SK-N-MC (cell line): ENCODE measurements around the gene SIK2.

Experiments
- DNase-seq: peaks from one replicate; pipeline ENCODE4 v3.0.0-alpha.2; 2011; ENCODE audit warnings: low read depth, low spot score
- H3K27ac ChIP-seq: fragments of 200-600 bp; sonication (generic); 2 replicates; pipeline ENCODE4 v1.5.1; 2016; ENCODE audit warnings: mixed run types
- H3K36me3 ChIP-seq: fragments of 200-600 bp; sonication (generic); 2 replicates; pipeline ENCODE4 v1.6.1; 2017; ENCODE audit warnings: antibody characterized with exemption, low read length, mixed read lengths; ENCODE audit not compliant: insufficient read depth
- H3K4me3 ChIP-seq: fragments of 200-600 bp; sonication (generic); 2 replicates; pipeline ENCODE4 v1.5.1; 2016
- H3K9ac ChIP-seq: fragments of 200-600 bp; sonication (generic); 2 replicates; pipeline ENCODE4 v1.8.0; 2017; ENCODE audit warnings: mixed run types, mixed read lengths; ENCODE audit not compliant: insufficient read length
- H3K9me3 ChIP-seq: fragments of 200-600 bp; sonication (generic); 2 replicates; pipeline ENCODE4 v1.6.1; 2017; ENCODE audit warnings: low read depth, mild to moderate bottlenecking, antibody characterized with exemption, low read length, moderate library complexity, mixed read lengths
- EZH2 ChIP-seq: fragments of 200-600 bp; sonication (generic); IDR thresholded peaks from one replicate; pipeline ENCODE4 v1.6.1; 2017; ENCODE audit warnings: antibody characterized with exemption
- FOXP2 ChIP-seq: optimal IDR thresholded peaks from 2 replicates; pipeline ENCODE3; 2011; ENCODE audit warnings: mild to moderate bottlenecking, moderate library complexity; ENCODE audit not compliant: insufficient read depth; ENCODE audit errors: extremely low read length, control extremely low read depth
- POLR2AphosphoS5 ChIP-seq: IDR thresholded peaks from 2 replicates; pipeline ENCODE4 v1.6.1; 2012; ENCODE audit warnings: mild to moderate bottlenecking, low read depth, low read length, borderline replicate concordance

SIK2 gene

DNA sequence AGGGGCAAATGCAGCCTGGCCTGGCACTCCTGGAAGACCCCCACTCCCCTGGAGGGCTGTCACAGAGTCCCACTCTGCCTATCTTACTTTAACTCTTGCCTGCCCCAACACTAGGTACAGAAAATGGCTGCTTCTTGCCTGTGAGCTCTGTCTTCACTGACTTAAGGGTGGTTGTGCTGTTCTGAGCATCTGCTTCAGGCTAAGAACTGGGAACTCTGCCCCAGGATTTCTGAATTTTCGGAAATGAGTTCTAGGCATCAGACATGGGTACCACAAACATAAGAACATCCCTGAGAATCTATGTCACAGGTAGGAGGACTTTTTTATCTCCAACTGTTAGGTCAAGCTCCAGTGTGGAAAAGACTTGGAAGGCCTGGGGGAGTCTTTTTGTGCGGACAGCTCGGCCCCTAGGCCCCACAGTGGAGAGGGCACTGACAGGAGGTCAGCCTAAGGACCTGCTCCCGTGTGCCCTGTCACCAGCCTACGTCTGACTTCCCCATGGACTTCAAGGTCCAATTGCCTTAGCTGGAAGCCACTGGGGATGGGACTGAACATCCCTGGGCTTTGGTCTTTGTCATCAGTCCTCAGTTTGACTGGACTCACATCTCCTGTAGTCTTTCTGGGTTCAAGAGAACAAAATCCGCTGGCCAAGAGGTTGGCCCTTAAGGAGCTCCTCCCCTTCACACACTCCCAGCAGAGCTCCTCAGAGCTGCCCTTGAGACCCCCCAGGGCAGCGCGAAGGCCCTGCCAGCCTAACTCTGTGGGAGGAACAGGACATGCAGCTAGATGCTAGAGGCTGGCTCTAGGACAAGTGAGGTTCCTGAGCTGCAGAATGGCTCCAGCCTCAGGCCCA lies 132.1 kb downstream of the SIK2 start:
- H3K4me3 ChIP-seq: no peak overlapping the region
- no peak overlapping the region for H3K9ac ChIP-seq
- 0 out of 2 replicates have a peak, but pooled peaks cover 4% of the 10 kb centered on the region for H3K36me3 ChIP-seq
- no peak for DNase-seq
- no peak for TF ChIP-seq POLR2AphosphoS5
- no peak for TF ChIP-seq EZH2
- no peak for TF ChIP-seq FOXP2
- no peak overlapping the region for H3K27ac ChIP-seq
- no peaks in the 10 kb centered on the region for H3K9me3 ChIP-seq

- H3K9me3 ChIP-seq: no peaks in the 10 kb centered on the region
- H3K36me3 ChIP-seq: 0 out of 2 replicates have a peak, but pooled peaks cover 4% of the 10 kb centered on the region
- DNase-seq: no peak
- no peak for TF ChIP-seq FOXP2
- TF ChIP-seq POLR2AphosphoS5: no peak
- TF ChIP-seq EZH2: no peak
- H3K27ac ChIP-seq: no peak overlapping the region
- H3K4me3 ChIP-seq: no peak overlapping the region
- H3K9ac ChIP-seq: no peak overlapping the region
Measured at GRCh38 chr11:111734954-111735261, 132.7 kb downstream of the SIK2 start.

DNA sequence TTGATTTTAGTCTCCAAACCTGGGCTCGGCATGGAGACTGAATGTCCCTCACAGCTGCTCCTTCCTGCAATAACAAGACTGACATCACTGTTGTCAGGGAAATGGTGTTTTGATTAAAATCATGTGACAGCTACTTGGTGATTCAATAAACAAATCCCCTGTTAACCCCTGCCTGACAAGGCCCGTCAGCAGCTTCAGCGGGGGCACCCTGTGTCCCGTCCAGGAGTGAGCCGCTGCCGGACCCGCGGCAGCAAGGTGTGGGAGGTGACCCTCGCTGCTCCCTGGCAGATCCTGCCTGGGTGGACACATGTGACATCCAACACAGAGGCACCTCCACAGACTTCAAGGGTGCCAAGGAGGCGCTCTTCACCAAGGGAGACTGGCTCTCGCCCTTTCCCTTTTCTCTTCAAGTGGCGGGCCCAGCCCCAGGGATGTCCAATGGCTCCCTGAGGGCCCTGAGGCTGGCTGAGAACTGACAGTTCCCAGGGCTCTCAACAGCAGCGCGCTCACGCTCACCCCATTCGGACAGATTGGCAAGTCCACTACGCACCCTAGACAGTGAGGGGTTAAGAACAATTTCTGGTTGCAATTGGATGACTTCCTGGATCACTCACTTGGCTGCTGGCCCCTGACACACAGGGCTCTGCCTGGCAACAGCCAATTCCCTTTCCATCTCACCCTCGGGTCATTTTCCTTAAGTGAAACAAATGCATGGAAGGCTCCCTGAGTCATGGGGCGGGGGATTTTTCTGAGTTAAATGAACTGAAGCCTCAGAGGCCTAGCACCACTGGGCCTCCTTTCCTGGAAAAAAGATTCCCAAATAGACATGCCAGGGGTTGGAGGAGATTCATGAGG lies 133.2 kb downstream of the SIK2 start:
- Histone ChIP-seq H3K9ac (no peak overlapping the region), H3K27ac (0 out of 2 replicates have a peak overlapping the region, but pooled peaks have one; percentile 31), H3K9me3 (no peaks in the 10 kb centered on the region), H3K36me3 (peaks cover 5% of the 10 kb centered on the region; the same call in 1 of the 2 replicates), H3K4me3 (no peak overlapping the region)
- TF ChIP-seq FOXP2: no peak
- TF ChIP-seq POLR2AphosphoS5: no peak
- no peak for TF ChIP-seq EZH2
- no peak for DNase-seq

DNA sequence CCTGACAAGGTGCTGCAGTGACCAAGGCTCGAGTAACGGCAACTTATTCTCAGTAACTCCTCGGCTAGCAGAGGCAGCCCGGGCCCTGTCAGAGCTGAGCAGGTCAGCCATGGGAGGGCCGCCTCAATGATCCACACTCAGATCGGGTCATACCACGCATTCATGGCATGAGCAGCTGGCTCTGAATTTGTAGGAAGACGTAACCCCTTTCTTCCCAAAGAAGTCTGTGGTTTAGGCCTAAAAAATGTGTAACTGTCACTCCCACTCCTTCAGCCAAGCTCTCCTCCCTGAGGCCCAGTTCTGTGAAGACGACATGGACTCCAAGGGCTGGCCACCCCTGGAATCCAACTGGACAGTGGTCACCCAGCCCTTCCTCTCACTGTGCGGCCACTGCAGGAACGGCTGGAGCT lies 133.9 kb downstream of the SIK2 start:
- Histone ChIP-seq H3K4me3 (no peak overlapping the region), H3K9ac (no peak overlapping the region)
- DNase-seq: no peak

DNA sequence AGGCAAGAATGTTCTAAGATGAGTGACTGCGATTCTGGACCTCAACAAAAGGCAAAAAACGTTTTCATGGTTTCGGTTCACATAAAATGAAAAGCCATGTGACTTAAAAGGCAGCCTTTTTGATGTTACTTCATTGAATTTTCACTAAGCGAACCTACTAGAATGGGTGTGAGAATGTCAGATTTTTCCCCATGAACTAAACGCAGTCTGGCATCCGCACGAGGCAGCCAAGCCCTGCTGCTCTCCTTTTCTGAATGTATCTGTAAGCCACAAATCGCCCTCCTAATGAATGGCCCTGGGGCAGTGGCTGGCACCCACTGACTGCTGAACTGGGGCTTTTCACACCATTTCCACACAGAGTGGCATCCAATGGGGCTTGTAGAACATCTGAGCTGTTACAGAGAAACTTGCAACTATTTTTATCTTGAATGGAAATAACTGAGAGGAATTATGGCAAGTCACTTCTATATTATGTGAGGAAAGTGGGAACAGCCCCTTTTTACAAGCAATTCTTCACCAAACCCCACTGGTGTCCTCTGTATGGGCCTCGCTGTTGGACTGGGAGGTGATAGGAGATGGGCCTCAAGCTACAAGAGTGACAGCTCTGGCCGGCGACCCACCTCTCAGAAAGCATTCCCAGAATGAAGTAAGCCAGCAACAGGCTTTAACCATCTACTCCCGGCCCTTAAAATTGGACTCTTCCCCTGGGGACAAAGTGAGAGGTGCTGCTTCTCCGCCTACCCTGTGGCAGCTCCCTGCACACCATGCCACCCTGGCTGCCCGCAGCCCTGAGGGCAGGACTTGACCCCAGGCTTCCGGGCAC lies 134.6 kb downstream of the SIK2 start:
- no peaks in the 10 kb centered on the region for H3K9me3 ChIP-seq
- no peak overlapping the region for H3K27ac ChIP-seq
- DNase-seq: no peak
- no peak overlapping the region for H3K9ac ChIP-seq
- no peak for TF ChIP-seq FOXP2
- TF ChIP-seq POLR2AphosphoS5: no peak
- TF ChIP-seq EZH2: no peak
- peaks cover 18% of the 10 kb centered on the region for H3K36me3 ChIP-seq
- no peak overlapping the region for H3K4me3 ChIP-seq

More for the DNA sequence above, 133.9 kb downstream of the SIK2 start:
- 0 out of 2 replicates have a peak overlapping the region, but pooled peaks have one; percentile 31 for H3K27ac ChIP-seq
- no peaks in the 10 kb centered on the region for H3K9me3 ChIP-seq
- no peak for TF ChIP-seq FOXP2
- no peak for TF ChIP-seq POLR2AphosphoS5
- no peak for TF ChIP-seq EZH2
- H3K36me3 ChIP-seq: peaks cover 12% of the 10 kb centered on the region

GRCh38 chr11:111737444-111738210 lies 135.4 kb downstream of the SIK2 start:
- Histone ChIP-seq H3K36me3 (peaks cover 24% of the 10 kb centered on the region), H3K9ac (no peak overlapping the region), H3K4me3 (no peak overlapping the region), H3K27ac (no peak overlapping the region), H3K9me3 (no peaks in the 10 kb centered on the region)
- TF ChIP-seq POLR2AphosphoS5 (no peak), FOXP2 (no peak), EZH2 (no peak)
- DNase-seq: no peak

DNA sequence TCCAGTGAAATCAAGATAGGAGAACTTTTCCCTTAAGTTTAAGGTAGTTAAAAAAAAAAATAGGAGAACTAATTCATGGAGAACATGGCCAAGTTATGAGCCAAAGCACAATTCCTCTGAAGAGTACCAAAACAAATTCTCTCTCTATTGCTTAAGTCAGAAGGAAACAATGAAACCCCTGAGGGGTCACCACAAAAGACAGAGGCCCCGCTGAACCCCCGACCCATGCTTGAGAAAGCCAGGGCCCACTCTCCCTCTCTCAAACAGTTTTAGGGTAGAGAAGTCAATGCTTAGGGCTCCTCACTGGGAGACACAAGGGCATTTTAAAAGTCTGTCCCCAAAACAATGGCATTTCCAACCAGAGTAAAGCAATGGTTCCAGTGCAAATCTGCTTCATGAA lies 137.1 kb downstream of the SIK2 start:
- Histone ChIP-seq H3K4me3 (no peak overlapping the region), H3K9ac (no peak overlapping the region), H3K36me3 (peaks cover 39% of the 10 kb centered on the region), H3K27ac (no peak overlapping the region), H3K9me3 (no peaks in the 10 kb centered on the region)
- TF ChIP-seq EZH2 (no peak), FOXP2 (no peak), POLR2AphosphoS5 (no peak)
- DNase-seq: no peak

DNA sequence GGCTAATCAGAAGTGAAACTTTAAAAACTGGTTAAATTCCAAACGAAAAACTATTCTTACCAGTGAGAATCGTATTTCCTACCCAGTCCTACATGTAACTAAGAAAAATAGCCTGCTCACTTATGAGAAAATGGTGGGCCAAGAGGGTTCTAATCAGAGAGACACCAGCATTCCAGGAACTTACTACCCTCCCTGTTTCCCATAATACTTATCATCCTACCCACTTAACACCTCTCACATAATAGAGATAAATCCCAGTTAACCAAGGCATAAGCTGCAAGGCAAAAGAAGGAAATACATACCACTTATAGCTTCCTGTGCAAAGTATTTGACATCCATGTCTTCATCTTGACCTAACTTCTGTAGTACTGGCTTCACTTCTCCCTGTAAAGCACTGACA lies 139.5 kb downstream of the SIK2 start:
- no peak for DNase-seq
- Histone ChIP-seq H3K27ac (no peak overlapping the region), H3K4me3 (no peak overlapping the region), H3K9me3 (no peaks in the 10 kb centered on the region), H3K36me3 (peaks cover 61% of the 10 kb centered on the region), H3K9ac (no peak overlapping the region)
- TF ChIP-seq POLR2AphosphoS5 (no peak), FOXP2 (no peak), EZH2 (no peak)
